Epithelial cell of proximal tubule (primary cell): ENCODE data around the gene MYO7B. TPM values are rescaled to one million over a fixed set of nuclear protein-coding genes. Genes with fewer than 3 reads are reported as not detected.

Experiments used
- DNase-seq: peaks from one replicate; pipeline ENCODE4 v3.0.0-alpha.2; 2011; ENCODE audit warnings: low read depth
- H3K4me3 ChIP-seq: 2 replicates; pipeline ENCODE4 v1.5.1; 2011; ENCODE audit warnings: low read depth, mild to moderate bottlenecking, low read length
- CTCF ChIP-seq: conservative IDR thresholded peaks from 2 replicates; pipeline ENCODE4 v1.5.1; 2012; ENCODE audit warnings: low read depth, mild to moderate bottlenecking, low read length
- total RNA-seq: library from RNA; depleted of rRNA; stranded (reverse); fragments of >200 nt; gene quantifications from 2 replicates; pipeline ENCODE4 v1.2.3, GENCODE V29; 2015

The MYO7B gene
- total RNA-seq, 1 donor from 2014 or later: not detected

- H3K4me3 ChIP-seq: no peak overlapping the region
- no peak for DNase-seq
- no peak for TF ChIP-seq CTCF
These were observed 79.2 kb downstream of the MYO7B start for GRCh38 chr2:127614731-127615130.

- TF ChIP-seq CTCF: no peak
- DNase-seq: no peak
- no peak overlapping the region for H3K4me3 ChIP-seq
These were observed 80.2 kb downstream of the MYO7B start for GRCh38 chr2:127615511-127616166.

- no peak overlapping the region for H3K4me3 ChIP-seq
- DNase-seq: no peak
- no peak for TF ChIP-seq CTCF
These were observed 83.2 kb downstream of the MYO7B start for GRCh38 chr2:127618551-127619202.

GRCh38 chr2:127619203-127619590 is 83.7 kb downstream of the MYO7B start:
- TF ChIP-seq CTCF: no peak
- H3K4me3 ChIP-seq: no peak overlapping the region
- DNase-seq: no peak

GRCh38 chr2:127619877-127620705 is 84.6 kb downstream of the MYO7B start:
- no peak overlapping the region for H3K4me3 ChIP-seq
- TF ChIP-seq CTCF: no peak
- no peak for DNase-seq

- no peak for DNase-seq
- H3K4me3 ChIP-seq: no peak overlapping the region
- no peak for TF ChIP-seq CTCF
These were observed 85.4 kb downstream of the MYO7B start for GRCh38 chr2:127620866-127621265.
